ENCODE data around the gene CD2. TPM values are rescaled to one million over a fixed set of nuclear protein-coding genes. Genes with fewer than 3 reads are reported as not detected.

CD2 gene
- total RNA-seq, 1 donor from 2014 or later: not detected

DNA sequence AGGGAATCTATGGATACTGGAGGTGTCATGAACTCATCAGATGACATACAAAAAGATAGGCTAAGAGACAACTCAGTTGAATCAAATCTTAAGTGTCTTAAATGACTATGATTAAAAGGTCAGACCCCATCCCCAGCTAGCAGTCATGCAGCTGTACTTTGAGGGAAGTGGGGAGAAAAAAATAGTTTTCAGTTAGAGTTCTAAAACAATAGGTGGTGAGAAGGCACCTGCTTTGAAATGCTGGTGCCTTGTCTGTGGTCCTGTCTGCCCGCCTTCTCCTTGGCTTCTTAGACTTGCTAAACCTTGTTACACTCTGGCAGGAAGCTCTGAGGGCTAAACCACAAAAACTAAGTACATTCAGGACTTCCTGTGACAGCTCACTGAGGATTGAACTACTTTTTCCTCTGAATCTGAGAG lies 15.3 kb downstream of the CD2 start:
- Mint-ChIP-seq H3K4me1 (ENCODE audit: unreplicated experiment) (peaks cover 9% of the 10 kb centered on the region), H3K27me3 (ENCODE audit: unreplicated experiment) (peaks cover 3% of the 10 kb centered on the region), H3K36me3 (ENCODE audit: low read depth, unreplicated experiment) (no peaks in the 10 kb centered on the region), H3K27ac (ENCODE audit: unreplicated experiment) (no peak overlapping the region), H3K9me3 (ENCODE audit: unreplicated experiment) (no peaks in the 10 kb centered on the region), H3K4me3 (ENCODE audit: unreplicated experiment) (no peak overlapping the region)
- TF ChIP-seq, protein P1, sequence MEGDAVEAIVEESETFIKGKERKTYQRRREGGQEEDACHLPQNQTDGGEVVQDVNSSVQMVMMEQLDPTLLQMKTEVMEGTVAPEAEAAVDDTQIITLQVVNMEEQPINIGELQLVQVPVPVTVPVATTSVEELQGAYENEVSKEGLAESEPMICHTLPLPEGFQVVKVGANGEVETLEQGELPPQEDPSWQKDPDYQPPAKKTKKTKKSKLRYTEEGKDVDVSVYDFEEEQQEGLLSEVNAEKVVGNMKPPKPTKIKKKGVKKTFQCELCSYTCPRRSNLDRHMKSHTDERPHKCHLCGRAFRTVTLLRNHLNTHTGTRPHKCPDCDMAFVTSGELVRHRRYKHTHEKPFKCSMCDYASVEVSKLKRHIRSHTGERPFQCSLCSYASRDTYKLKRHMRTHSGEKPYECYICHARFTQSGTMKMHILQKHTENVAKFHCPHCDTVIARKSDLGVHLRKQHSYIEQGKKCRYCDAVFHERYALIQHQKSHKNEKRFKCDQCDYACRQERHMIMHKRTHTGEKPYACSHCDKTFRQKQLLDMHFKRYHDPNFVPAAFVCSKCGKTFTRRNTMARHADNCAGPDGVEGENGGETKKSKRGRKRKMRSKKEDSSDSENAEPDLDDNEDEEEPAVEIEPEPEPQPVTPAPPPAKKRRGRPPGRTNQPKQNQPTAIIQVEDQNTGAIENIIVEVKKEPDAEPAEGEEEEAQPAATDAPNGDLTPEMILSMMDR (IDR thresholded peaks at IDR 0.05; ENCODE audit: unreplicated experiment): no peak
- DNase-seq (ENCODE audit: low spot score): no peak

DNA sequence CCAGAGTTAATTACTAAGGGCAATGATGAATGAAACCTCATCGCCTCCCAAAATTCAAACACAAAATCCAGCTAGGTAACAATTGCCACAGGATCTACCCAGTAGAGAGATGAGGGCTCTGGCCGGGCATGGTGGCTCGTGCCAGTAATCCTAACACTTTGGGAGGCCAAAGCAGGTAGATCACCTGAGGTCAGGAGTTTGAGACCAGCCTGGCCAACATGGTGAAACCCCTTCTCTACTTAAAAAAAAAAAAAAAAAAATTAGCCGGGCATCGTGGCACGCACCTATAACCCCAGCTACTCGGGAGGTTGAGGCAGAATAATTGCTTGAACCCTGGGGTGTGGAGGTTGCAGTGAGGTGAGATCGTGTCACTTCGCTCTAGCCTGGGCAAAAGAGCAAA lies 15.8 kb downstream of the CD2 start:
- H3K27ac Mint-ChIP-seq (ENCODE audit: unreplicated experiment): no peak overlapping the region
- H3K9me3 Mint-ChIP-seq (ENCODE audit: unreplicated experiment): no peaks in the 10 kb centered on the region
- H3K36me3 Mint-ChIP-seq (ENCODE audit: low read depth, unreplicated experiment): no peaks in the 10 kb centered on the region
- H3K27me3 Mint-ChIP-seq (ENCODE audit: unreplicated experiment): peaks cover 3% of the 10 kb centered on the region
- DNase-seq (ENCODE audit: low spot score): no peak
- peaks cover 9% of the 10 kb centered on the region for H3K4me1 Mint-ChIP-seq (ENCODE audit: unreplicated experiment)
- H3K4me3 Mint-ChIP-seq (ENCODE audit: unreplicated experiment): no peak overlapping the region
- TF ChIP-seq, protein P1 (IDR thresholded peaks at IDR 0.05; ENCODE audit: unreplicated experiment): no peak

DNA sequence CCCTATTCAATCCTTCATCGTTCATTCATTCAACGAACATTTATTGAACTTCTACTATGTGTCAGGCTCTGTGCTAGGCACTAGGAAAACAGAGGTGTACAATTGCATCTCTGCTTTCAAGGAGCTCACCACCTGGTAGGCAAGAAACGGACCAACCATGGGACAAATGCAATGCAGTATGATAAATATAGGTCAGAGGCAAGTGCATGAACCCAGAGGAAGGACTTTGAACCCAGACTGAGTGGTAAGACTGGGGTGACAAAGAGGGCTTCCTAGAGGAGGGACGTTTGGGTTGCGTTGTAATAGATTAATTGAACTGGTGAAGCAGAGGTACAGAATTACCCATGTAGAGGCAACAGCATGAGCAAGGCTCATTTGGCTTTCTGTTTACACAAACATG lies 16.4 kb downstream of the CD2 start:
- TF ChIP-seq, protein P1 (IDR thresholded peaks at IDR 0.05; ENCODE audit: unreplicated experiment): no peak
- H3K4me1 Mint-ChIP-seq (ENCODE audit: unreplicated experiment): peaks cover 9% of the 10 kb centered on the region
- DNase-seq (ENCODE audit: low spot score): no peak
- no peak overlapping the region for H3K27ac Mint-ChIP-seq (ENCODE audit: unreplicated experiment)
- H3K9me3 Mint-ChIP-seq (ENCODE audit: unreplicated experiment): no peaks in the 10 kb centered on the region
- no peaks in the 10 kb centered on the region for H3K36me3 Mint-ChIP-seq (ENCODE audit: low read depth, unreplicated experiment)
- H3K4me3 Mint-ChIP-seq (ENCODE audit: unreplicated experiment): no peak overlapping the region
- peaks cover 2% of the 10 kb centered on the region for H3K27me3 Mint-ChIP-seq (ENCODE audit: unreplicated experiment)

- H3K9me3 Mint-ChIP-seq (ENCODE audit: unreplicated experiment): no peaks in the 10 kb centered on the region
- no peak overlapping the region for H3K4me3 Mint-ChIP-seq (ENCODE audit: unreplicated experiment)
- no peak overlapping the region for H3K27ac Mint-ChIP-seq (ENCODE audit: unreplicated experiment)
- H3K27me3 Mint-ChIP-seq (ENCODE audit: unreplicated experiment): no peaks in the 10 kb centered on the region
- H3K4me1 Mint-ChIP-seq (ENCODE audit: unreplicated experiment): peaks cover 9% of the 10 kb centered on the region
- H3K36me3 Mint-ChIP-seq (ENCODE audit: low read depth, unreplicated experiment): no peaks in the 10 kb centered on the region
- TF ChIP-seq, protein P1 (IDR thresholded peaks at IDR 0.05; ENCODE audit: unreplicated experiment): no peak
- no peak for DNase-seq (ENCODE audit: low spot score)
Observed at GRCh38 chr1:116771997-116772647, 17.9 kb downstream of the CD2 start.

DNA sequence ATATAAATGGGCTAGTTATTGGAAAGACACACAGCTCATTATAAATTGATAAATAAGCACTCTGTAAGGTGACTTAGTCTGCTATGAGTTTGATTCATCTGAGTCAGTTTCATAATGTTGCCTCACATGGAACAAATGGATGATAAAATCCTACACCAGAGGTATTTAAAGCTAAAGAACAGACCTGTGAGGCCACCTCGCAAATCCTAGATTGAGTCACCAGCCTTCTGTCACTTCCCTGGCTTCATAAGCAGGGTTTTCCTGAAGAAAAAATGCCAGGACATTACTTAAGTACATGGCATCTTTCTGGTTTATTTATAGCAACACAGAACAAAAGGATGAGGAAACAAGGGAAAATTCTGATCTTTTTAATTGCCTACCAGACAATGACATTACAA lies 18.4 kb downstream of the CD2 start:
- Mint-ChIP-seq H3K4me3 (ENCODE audit: unreplicated experiment) (no peak overlapping the region), H3K9me3 (ENCODE audit: unreplicated experiment) (no peaks in the 10 kb centered on the region), H3K27me3 (ENCODE audit: unreplicated experiment) (no peaks in the 10 kb centered on the region), H3K36me3 (ENCODE audit: low read depth, unreplicated experiment) (no peaks in the 10 kb centered on the region), H3K27ac (ENCODE audit: unreplicated experiment) (no peak overlapping the region), H3K4me1 (ENCODE audit: unreplicated experiment) (peaks cover 9% of the 10 kb centered on the region)
- TF ChIP-seq, protein P1 (IDR thresholded peaks at IDR 0.05; ENCODE audit: unreplicated experiment): no peak
- DNase-seq (ENCODE audit: low spot score): no peak

Measured in endothelial cell (in vitro differentiated cells).